HL-60 (cell line): ENCODE data around the gene ADAMTSL3.

ENCODE experiments used
- DNase-seq, 2 experiments: peaks; one replicate each; pipeline ENCODE4 v3.0.0-alpha.2; 2010 to 2020; ENCODE audit warnings: low read depth in 1 of 2, low spot score in 1 of 2
- H3K27ac ChIP-seq: fragments of 250-450 bp; sonication (Bioruptor Pico); replicated peaks from 2 replicates; pipeline ENCODE4 v1.5.1; 2020; ENCODE audit warnings: mild to moderate bottlenecking, moderate library complexity
- H3K27me3 ChIP-seq: fragments of 250-450 bp; sonication (Bioruptor Pico); 2 replicates; pipeline ENCODE4 v1.5.1; 2021; ENCODE audit warnings: mild to moderate bottlenecking, moderate library complexity; ENCODE audit not compliant: insufficient read depth, poor library complexity, severe bottlenecking
- H3K4me3 ChIP-seq: replicated peaks from 2 replicates; pipeline ENCODE4 v1.5.1; 2011; ENCODE audit warnings: mild to moderate bottlenecking, control low read depth, low read length; ENCODE audit not compliant: insufficient read depth
- CTCF ChIP-seq: IDR thresholded peaks from one replicate; pipeline ENCODE4 v1.5.1; 2011; ENCODE audit warnings: low read length, control low read depth, inconsistent platforms; ENCODE audit not compliant: insufficient read depth
- GABPA ChIP-seq: IDR thresholded peaks from 2 replicates; pipeline ENCODE4 v1.6.1; 2012; ENCODE audit warnings: low read depth
- POLR2AphosphoS5 ChIP-seq: IDR thresholded peaks from 2 replicates; pipeline ENCODE4 v1.6.1; 2012; ENCODE audit warnings: low read depth
- REST ChIP-seq: IDR thresholded peaks from 2 replicates; pipeline ENCODE4 v1.6.1; 2012; ENCODE audit warnings: low read depth; ENCODE audit not compliant: insufficient replicate concordance
- SPI1 ChIP-seq: IDR thresholded peaks from 2 replicates; pipeline ENCODE4 v1.6.1; 2012; ENCODE audit warnings: low read depth, mild to moderate bottlenecking, borderline replicate concordance

ADAMTSL3 gene

GRCh38 chr15:83783227-83783626 lies 129.3 kb downstream of the ADAMTSL3 start:
- Histone ChIP-seq H3K4me3 (no peak overlapping the region), H3K27me3 (no peaks in the 10 kb centered on the region), H3K27ac (no peak overlapping the region)
- no peak for DNase-seq
- TF ChIP-seq CTCF, result no peak
- TF ChIP-seq GABPA, result no peak
- TF ChIP-seq REST, result no peak
- no peak for TF ChIP-seq SPI1
- no peak for TF ChIP-seq POLR2AphosphoS5

GRCh38 chr15:83784975-83785374 lies 131.1 kb downstream of the ADAMTSL3 start:
- H3K4me3 ChIP-seq, result no peak overlapping the region
- no peak for TF ChIP-seq SPI1
- TF ChIP-seq GABPA, result no peak
- no peak for TF ChIP-seq POLR2AphosphoS5
- DNase-seq, result no peak
- no peaks in the 10 kb centered on the region for H3K27me3 ChIP-seq
- no peak overlapping the region for H3K27ac ChIP-seq

GRCh38 chr15:83786336-83786735 lies 132.4 kb downstream of the ADAMTSL3 start:
- no peak for TF ChIP-seq SPI1
- no peak for TF ChIP-seq POLR2AphosphoS5
- no peak for TF ChIP-seq GABPA
- no peak for TF ChIP-seq CTCF
- no peak for TF ChIP-seq REST

GRCh38 chr15:83793069-83793468 lies 139.1 kb downstream of the ADAMTSL3 start:
- Histone ChIP-seq H3K27ac (no peak overlapping the region), H3K27me3 (no peaks in the 10 kb centered on the region), H3K4me3 (no peak overlapping the region)
- no peak for TF ChIP-seq GABPA
- no peak for TF ChIP-seq POLR2AphosphoS5
- no peak for TF ChIP-seq SPI1
- no peak for TF ChIP-seq CTCF
- TF ChIP-seq REST, result no peak
- no peak for DNase-seq

More at GRCh38 chr15:83786336-83786735, 132.4 kb downstream of the ADAMTSL3 start:
- DNase-seq, result no peak
- no peaks in the 10 kb centered on the region for H3K27me3 ChIP-seq
- H3K27ac ChIP-seq, result no peak overlapping the region
- no peak overlapping the region for H3K4me3 ChIP-seq
